Limb (tissue), 2 donors: Measurements from ENCODE around the gene CAMTA1.
"Not testable (repeated sequence)": the region's sequence is repeated elsewhere in the genome, so short reads cannot be mapped to it uniquely, and the experiment has no call there.

ENCODE experiments used
- DNase-seq, 2 donors: peaks; one replicate each; pipeline ENCODE4 v3.0.0-alpha.2; 2016; ENCODE audit errors: extremely low spot score in 2 of 2

CAMTA1 gene

GRCh38 chr1:7704214-7705047 is 919.2 kb downstream of the CAMTA1 start:
- DNase-seq, result peak; percentile 91 to 98

- DNase-seq, result peak in 1 of 2 donors; percentile 78
Observed at GRCh38 chr1:7705048-7705907, 920.0 kb downstream of the CAMTA1 start.

GRCh38 chr1:7705908-7706216 is 920.6 kb downstream of the CAMTA1 start:
- no peak for DNase-seq

DNA sequence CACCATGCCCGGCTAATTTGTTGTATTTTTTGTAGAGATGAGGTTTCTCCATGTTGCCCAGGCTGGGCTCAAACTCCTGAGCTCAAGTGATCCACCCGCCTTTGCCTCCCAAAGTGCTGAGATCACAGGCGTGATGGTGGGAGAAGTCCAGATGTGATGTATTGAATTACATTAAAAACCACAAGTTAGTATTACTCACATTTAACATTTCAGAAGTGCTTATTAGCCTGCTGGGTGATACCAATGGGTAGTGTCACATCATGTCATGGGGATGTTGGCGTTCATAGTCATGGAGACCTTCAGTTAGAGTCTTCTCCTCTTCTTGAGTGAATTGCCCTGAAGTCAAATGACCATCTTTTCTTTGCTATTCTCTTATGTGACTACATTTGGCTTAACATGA is 922.3 kb downstream of the CAMTA1 start:
- DNase-seq, result no peak

GRCh38 chr1:7708065-7708464 is 922.8 kb downstream of the CAMTA1 start:
- not testable (repeated sequence) for DNase-seq

- no peak for DNase-seq
Observed at GRCh38 chr1:7710859-7711258, 925.6 kb downstream of the CAMTA1 start.

DNA sequence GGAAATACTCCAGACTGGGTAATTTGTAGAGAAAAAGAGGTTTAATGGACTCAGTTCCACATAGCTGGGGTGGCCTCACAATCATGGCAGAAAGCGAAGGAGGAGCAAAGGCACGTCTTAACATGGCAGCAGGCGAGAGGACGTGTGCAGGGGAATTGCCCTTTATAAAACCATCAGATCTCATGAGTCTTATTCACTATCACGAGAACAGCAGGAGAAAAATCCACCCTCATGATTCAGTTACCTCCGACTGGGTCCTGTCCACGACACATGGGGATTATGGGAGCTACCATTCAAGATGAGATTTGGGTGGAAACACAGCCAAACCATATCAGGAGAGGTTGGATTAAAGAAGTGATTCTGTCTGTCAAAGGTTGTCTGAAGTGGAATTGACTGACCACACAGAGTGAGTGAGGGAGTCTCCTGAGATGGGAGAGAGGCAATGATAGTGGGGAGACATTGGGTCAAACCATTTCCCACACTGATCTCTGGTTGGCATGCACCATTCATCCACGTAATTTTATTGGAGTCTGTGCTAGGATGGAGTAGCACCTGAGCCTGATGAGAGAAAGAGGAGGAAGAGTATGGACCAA is 927.6 kb downstream of the CAMTA1 start:
- no peak for DNase-seq

- DNase-seq, result no peak
Observed at GRCh38 chr1:7716506-7716905, 931.3 kb downstream of the CAMTA1 start.

- DNase-seq, result no peak
Observed at GRCh38 chr1:7717748-7718368, 932.6 kb downstream of the CAMTA1 start.

GRCh38 chr1:7719468-7720094 is 934.3 kb downstream of the CAMTA1 start:
- DNase-seq, result no peak

DNA sequence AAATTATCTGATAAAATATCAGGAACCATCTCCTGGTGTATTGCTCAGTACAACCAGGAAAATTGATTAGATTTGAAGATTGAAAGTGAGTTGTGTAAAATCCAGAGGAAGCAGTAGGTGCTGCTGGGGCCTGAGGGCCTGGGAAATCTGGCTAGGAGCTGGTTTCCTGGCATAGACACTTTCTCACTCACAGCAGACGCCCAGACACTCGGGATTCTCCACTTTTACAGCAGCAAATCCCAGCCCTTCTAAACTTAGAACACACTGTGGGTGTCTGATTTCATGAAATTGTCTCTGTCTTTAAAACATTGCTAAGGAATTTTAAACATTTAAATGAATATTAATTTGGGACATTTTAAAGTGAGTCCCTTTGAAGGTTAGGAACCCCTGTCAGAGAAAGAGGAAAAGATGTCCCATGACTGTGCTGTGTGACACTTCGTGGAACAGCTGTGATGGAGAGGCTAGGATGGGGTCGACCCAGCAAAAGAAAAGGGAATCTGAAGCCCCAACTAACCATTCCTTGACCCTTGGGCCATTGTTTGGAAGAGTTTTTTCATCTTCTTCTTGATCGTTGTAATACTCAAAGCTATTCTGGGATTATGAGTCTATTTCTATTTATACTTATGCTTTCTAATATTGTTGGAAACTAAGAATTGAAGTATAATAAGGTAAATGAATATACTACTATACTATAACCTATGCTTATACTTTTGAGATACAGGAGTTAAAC is 936.9 kb downstream of the CAMTA1 start:
- DNase-seq, result no peak

DNA sequence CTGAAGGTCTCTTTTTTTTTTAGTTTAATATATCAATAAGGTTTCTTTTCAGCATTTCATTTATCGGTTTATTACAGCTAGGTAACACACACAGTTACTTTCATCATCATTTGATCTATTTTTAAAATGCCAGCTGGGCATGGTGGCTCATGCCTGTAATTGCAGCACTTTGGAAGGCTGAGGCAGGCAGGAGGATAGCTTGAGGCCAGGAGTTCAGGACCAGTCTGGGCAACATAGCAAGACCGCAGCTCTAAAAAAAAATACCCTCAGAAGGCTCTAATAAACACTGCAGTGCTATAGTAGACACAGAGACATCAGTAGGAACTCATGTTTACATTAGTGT is 937.4 kb downstream of the CAMTA1 start:
- no peak for DNase-seq

DNA sequence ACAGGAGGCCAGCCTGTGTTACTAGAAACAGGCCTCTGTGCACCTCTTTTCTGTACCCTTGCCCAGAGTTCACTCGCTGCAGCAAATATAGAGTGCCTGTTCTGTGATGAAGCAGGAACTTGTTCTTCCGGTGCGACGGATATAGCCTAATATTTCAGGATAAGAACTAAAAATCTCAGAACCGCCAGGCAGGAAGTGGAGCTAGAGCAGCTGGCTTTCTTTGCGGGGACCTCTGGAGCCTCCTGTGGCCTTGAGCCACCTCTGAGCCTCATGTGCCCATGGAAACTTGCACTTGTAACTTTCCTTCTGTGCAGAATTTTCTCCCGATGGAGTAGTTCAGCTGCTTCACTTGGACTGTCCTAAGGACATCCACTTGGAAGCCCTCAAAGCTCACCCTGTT is 941.4 kb downstream of the CAMTA1 start:
- DNase-seq, result no peak

DNA sequence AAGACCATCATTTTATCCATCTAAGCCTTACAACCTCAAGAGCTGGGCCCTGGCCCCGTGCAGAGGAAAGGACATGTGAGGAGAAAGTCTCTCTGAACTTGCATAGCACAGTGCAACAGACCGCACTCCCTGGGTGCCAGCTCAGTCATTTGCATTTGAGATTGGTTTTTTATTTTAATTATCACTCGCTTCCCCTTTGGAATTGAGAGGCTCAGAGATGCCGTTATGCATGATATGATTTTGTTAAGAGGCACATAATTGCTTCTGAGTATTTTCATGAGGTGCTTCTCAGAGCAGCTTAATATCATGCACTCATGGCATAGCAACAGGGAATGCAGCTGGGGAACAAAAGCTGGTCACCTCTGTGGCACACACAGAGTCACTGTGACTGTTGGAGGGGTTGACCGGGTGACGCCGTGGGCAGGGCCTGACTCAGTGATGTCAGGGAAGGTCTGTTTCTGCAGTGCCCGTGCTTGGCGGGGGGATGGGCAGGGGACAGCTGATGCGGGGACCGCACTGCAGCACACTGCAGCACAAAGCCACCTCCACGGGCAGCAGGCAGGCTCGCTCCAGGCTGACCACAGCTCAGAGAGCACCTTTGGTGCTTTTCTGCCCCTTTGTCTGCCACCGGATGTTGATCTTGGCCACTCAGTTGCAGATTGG is 942.7 kb downstream of the CAMTA1 start:
- DNase-seq, result peak in 1 of 2 donors; percentile 40

- DNase-seq, result no peak
Observed at GRCh38 chr1:7729761-7730160, 944.5 kb downstream of the CAMTA1 start.

- no peak for DNase-seq
Observed at GRCh38 chr1:7732331-7732730, 947.1 kb downstream of the CAMTA1 start.

DNA sequence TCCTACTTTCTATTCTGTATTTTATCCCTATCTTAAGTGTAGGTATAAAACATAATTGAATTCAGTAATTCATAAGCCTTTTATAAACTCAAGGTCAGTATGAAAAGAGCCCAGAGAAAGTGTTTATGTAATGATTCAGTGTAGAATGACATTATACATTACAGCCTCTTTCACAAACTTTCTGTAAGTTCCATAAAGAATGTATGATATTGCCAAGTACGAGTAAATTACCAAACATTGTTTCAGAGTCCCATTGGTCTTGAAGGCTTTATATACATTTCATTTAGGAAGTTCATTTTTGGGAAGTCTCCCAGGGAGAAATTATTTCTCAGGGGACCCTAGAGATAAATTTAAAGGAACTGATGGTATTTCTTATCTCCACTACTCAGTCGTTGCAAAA is 948.0 kb downstream of the CAMTA1 start:
- no peak for DNase-seq

- no peak for DNase-seq
Observed at GRCh38 chr1:7738044-7738443, 952.8 kb downstream of the CAMTA1 start.

DNA sequence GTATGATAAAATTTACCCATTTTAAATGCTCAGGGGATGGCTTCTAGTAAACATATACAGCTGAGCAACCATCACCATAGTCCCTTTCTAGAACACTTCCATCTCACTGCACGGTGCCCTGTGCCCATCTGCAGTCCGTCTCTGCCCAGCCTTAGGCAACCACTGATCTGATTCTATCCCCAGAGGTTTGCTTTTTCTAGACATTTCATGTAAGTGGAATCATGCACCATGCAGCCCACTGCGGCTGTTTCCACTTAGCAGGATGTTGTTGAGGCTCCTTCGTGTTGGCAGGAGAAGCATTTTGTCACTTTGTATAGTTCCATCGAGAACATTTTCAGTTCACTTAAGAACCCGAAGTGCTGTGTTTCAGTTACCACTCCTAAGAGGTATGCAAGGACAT is 958.1 kb downstream of the CAMTA1 start:
- DNase-seq, result no peak

DNA sequence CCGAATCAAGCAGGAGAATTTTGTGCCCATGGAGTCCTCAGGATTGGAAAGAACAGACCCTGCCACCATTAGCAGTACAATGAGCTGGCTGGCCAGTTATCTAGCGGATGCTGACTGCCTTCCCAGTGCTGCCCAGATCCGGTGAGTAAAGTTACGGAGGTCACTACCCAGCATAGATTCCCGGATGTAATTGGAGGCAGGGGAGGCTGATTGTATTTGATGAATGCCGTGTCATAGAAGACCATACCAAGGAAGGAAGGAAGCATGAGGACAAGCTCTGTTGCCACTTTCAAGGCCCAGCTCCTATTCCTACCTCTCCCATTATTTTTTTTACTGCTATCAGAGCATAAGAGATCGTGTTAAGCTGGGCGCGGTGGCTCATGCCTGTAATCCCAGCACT is 959.6 kb downstream of the CAMTA1 start:
- DNase-seq, result no peak
